ENCODE results near the gene MAP3K9. TPM values are rescaled to one million over a fixed set of nuclear protein-coding genes. Genes with fewer than 3 reads are reported as not detected.

The MAP3K9 gene
- total and polyA plus RNA-seq, 10 donors = 0.42 to 8.0 (median 3.7) TPM

DNA sequence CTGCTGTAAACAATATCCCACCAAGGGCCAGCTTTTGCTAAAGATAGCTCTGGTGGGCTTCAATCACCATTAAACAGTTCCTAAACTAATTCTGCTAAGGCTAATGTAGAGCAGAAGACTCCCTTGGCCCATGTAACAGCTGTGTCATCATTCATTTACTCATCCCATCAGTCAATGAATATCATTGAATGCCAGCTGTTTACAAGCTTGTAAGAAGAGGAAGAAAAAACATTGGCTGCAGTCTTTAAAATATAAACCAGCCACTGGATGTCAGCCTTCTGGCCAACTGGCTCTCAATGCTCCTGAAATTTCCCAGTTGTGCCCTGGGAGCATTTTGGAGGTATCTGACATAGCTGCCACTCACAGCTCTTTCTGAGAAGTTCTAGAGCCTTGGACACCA is 18.0 kb upstream of the MAP3K9 start:
- intact Hi-C loops (cut with DNase I; ENCODE audit: low total_unique reads) = no loop called here
- no peak for DNase-seq
- Histone ChIP-seq H3K27me3 (replicated peaks in 1 of 7) (peaks cover 0 to 17% (median 4%) of the 10 kb centered on the region in 7 donors), H3K9me3 (no peaks in the 10 kb centered on the region), H3K36me3 (no peaks in the 10 kb centered on the region), H3K4me3 (no peak overlapping the region), H3K4me1 (peaks cover 0 to 9% (median 6%) of the 10 kb centered on the region in 6 donors), H3K27ac (no peak overlapping the region)
- TF ChIP-seq, protein P1, sequence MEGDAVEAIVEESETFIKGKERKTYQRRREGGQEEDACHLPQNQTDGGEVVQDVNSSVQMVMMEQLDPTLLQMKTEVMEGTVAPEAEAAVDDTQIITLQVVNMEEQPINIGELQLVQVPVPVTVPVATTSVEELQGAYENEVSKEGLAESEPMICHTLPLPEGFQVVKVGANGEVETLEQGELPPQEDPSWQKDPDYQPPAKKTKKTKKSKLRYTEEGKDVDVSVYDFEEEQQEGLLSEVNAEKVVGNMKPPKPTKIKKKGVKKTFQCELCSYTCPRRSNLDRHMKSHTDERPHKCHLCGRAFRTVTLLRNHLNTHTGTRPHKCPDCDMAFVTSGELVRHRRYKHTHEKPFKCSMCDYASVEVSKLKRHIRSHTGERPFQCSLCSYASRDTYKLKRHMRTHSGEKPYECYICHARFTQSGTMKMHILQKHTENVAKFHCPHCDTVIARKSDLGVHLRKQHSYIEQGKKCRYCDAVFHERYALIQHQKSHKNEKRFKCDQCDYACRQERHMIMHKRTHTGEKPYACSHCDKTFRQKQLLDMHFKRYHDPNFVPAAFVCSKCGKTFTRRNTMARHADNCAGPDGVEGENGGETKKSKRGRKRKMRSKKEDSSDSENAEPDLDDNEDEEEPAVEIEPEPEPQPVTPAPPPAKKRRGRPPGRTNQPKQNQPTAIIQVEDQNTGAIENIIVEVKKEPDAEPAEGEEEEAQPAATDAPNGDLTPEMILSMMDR (IDR thresholded peaks at IDR 0.05 in 8 of 11, conservative IDR thresholded peaks at IDR 0.05 in 3 of 11) = no peak
- no peak for TF ChIP-seq POLR2A (IDR thresholded peaks at IDR 0.05)
- no peak for TF ChIP-seq POLR2AphosphoS5 (IDR thresholded peaks at IDR 0.05)

DNA sequence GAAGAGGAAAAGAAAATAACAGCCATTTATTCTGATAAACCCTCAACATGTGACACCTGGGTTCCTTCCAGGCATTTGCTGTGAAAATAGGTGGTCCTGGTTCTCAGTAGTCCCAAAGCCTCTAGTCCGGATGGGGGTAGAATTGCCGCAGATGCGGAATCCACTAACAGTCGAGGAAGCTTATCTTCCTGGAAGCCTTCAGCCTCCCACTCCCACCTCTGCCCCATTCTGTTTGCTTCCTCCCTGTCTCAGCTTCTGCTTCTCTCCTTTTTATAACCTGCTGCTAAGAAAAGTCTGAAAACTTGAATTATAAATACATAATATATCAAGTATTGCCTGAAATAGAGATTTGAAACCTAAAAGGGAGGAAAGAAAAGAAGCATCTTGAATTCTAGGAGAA is 14.0 kb upstream of the MAP3K9 start:
- TF ChIP-seq, protein P1 (IDR thresholded peaks at IDR 0.05 in 8 of 11, conservative IDR thresholded peaks at IDR 0.05 in 3 of 11) = no peak
- TF ChIP-seq POLR2A (IDR thresholded peaks at IDR 0.05) (no peak), POLR2AphosphoS5 (IDR thresholded peaks at IDR 0.05) (no peak)
- no peak for DNase-seq
- intact Hi-C loops (cut with DNase I; ENCODE audit: low total_unique reads) = no loop called here
- Histone ChIP-seq H3K27ac (peak overlapping the region in 1 of 8 donors; percentile 82), H3K4me1 (peaks cover 6 to 25% (median 14%) of the 10 kb centered on the region in 6 donors), H3K4me3 (no peak overlapping the region), H3K36me3 (no peaks in the 10 kb centered on the region), H3K27me3 (replicated peaks in 1 of 7) (peaks cover 0 to 46% (median 17%) of the 10 kb centered on the region in 7 donors), H3K9me3 (no peaks in the 10 kb centered on the region)
- WGBS, 5 donors = 54 to 64% (median 61%) methylated on average over 4 of the region's 4 CpGs

DNA sequence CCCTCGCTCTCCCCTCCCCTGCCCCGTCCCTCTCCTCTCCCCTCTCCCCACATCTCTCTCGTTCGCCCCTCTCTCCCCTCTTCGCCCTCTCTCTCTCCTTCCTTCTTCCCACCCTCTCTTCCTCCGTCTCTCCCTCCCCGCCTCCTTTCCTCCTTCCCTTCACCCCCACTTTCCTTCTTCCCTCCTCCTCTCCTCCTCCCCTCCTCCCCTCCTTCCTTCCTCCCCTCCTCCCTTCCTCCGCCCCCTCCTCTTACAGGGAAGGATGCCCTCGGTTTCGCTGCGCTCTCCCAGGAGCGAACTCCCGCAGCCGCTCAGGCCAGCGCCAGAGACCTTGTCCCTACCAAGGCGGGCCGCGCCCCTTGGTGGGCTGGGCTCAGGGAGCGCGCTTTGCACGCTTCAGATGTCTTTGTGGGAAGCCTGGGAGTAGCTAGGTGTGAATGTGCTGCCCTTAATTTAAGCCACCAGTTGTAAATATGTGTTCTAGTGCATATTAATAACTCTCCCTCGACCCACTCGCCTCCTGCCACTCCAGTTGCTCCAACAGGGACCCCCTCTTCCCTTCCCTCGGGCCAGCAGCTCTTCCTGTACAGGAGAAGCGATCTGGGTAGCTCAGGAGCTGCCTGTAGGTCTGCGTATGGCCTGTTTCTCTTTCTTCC is 13.3 kb upstream of the MAP3K9 start:
- H3K9me3 ChIP-seq = no peaks in the 10 kb centered on the region
- H3K4me1 ChIP-seq = peaks cover 6 to 32% (median 18%) of the 10 kb centered on the region in 6 donors
- TF ChIP-seq POLR2AphosphoS5 (IDR thresholded peaks at IDR 0.05) = peak in 2 of 3 donors; percentile 18 to 31
- TF ChIP-seq, protein P1 (IDR thresholded peaks at IDR 0.05 in 8 of 11, conservative IDR thresholded peaks at IDR 0.05 in 3 of 11) = no peak
- H3K4me3 ChIP-seq = peak overlapping the region in 6 of 8 donors; percentile 55 to 86 (median 62)
- DNase-seq = peak; percentile 85
- intact Hi-C loops (cut with DNase I; ENCODE audit: low total_unique reads) = no loop called here
- H3K27ac ChIP-seq = peak overlapping the region in 1 of 8 donors; percentile 82
- WGBS, 5 donors = 7 to 11% (median 9%) methylated on average over 23 to 26 of the region's 26 CpGs
- no peaks in the 10 kb centered on the region for H3K36me3 ChIP-seq
- H3K27me3 ChIP-seq (replicated peaks in 1 of 7) = peaks cover 0 to 46% (median 17%) of the 10 kb centered on the region in 7 donors
